DND-41 (cell line): Measurements from ENCODE around the gene ZNF746.
A peak's percentile ranks its signal among the peaks of the same experiment; 100 is the strongest.

Source experiments
- EZH2 ChIP-seq: IDR thresholded peaks from 3 replicates; pipeline ENCODE4 v1.6.1; 2012; ENCODE audit warnings: borderline replicate concordance, low read depth, mild to moderate bottlenecking, moderate library complexity, low read length, inconsistent platforms; ENCODE audit not compliant: severe bottlenecking
- TF ChIP-seq, protein P1 (sequence below): IDR thresholded peaks from 2 replicates; pipeline ENCODE4 v1.5.1; 2012; ENCODE audit warnings: borderline replicate concordance, low read length, moderate library complexity, mild to moderate bottlenecking; ENCODE audit not compliant: poor library complexity, severe bottlenecking; ENCODE audit errors: extremely low read depth

DNA sequence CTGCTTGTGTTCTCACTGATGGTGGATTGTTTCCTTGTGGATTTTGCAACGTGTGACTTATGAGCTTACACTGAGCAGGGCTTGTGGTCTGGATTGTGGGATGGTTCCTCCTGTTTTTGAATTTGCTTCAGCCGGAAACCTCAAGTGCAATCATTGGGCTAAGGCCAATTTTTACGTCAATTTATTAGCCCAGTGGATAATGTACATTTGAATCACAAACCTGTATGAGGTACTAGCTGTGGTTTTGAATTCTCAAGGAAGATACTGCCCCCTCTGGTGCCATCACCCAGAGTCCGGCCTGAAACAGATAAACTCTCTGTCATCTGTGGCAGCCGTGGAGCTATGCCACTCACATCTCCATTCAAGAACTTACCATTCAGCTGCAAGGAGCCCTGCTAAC lies 29.4 kb downstream of the ZNF746 start:
- TF ChIP-seq, protein P1, sequence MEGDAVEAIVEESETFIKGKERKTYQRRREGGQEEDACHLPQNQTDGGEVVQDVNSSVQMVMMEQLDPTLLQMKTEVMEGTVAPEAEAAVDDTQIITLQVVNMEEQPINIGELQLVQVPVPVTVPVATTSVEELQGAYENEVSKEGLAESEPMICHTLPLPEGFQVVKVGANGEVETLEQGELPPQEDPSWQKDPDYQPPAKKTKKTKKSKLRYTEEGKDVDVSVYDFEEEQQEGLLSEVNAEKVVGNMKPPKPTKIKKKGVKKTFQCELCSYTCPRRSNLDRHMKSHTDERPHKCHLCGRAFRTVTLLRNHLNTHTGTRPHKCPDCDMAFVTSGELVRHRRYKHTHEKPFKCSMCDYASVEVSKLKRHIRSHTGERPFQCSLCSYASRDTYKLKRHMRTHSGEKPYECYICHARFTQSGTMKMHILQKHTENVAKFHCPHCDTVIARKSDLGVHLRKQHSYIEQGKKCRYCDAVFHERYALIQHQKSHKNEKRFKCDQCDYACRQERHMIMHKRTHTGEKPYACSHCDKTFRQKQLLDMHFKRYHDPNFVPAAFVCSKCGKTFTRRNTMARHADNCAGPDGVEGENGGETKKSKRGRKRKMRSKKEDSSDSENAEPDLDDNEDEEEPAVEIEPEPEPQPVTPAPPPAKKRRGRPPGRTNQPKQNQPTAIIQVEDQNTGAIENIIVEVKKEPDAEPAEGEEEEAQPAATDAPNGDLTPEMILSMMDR = peak; percentile 21
- no peak for TF ChIP-seq EZH2
